ENCODE data around the gene WTAP. TPM values are rescaled to one million over a fixed set of nuclear protein-coding genes. Genes with fewer than 3 reads are reported as not detected.

Gene WTAP
- total RNA-seq, 1 donor from 2014 or later: 126 TPM

DNA sequence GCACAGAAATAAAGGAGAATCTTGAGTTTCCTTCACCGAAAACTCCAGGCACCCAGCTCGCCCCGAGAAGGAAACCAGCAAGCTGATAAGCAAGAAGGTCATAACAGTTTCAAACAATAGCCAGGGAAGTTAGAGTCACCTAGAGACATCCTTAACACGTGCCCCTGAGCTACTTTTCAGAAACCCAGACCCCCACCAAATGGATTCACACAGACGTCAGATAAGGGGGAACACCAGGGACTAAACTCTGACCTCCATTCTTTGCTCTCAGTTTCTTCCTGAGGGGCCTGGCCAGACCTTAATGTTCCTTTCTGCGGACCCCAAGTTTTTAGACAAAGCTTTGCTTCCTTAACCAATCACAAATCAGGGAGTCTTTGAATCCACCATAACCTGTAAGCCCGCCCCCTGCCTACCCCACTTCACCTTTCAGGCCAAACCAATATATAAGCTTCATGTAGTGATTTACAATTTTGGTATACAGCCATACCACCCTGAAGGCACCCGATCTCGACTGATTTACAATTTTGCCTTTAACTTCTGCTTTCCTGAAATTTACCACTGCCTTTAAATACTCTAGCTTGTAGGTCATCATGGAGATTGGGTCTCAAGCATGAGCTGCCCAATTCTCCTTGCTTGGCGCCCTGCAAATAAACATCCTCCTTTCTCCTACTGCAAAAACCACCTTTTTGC is 46.0 kb upstream of the WTAP start:
- no peak overlapping the region for H3K27ac Mint-ChIP-seq (ENCODE audit: unreplicated experiment)

DNA sequence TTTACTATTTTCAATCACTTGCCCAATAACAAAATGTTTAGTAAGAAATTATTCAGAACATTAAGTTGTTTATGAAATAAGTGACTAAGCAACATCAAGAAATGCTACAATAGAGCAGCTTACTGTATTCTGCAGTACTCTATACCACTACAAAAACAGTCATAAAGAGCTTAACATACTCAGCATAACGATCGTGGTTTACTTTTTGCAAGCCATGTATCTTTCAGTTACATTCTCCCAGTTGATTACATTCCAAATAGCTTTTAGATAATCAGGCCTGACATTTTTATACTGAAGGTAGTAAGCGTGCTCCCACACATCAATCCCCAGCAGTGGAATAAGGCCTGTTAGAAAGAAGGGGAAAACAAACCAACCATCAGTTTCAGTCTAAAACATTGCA is 45.0 kb upstream of the WTAP start:
- H3K27ac Mint-ChIP-seq (ENCODE audit: unreplicated experiment): no peak overlapping the region
- H3K4me3 Mint-ChIP-seq: no peak overlapping the region
- no peak for DNase-seq (ENCODE audit: low read depth, low spot score)
- H3K9me3 Mint-ChIP-seq: no peaks in the 10 kb centered on the region
- TF ChIP-seq, protein P1, sequence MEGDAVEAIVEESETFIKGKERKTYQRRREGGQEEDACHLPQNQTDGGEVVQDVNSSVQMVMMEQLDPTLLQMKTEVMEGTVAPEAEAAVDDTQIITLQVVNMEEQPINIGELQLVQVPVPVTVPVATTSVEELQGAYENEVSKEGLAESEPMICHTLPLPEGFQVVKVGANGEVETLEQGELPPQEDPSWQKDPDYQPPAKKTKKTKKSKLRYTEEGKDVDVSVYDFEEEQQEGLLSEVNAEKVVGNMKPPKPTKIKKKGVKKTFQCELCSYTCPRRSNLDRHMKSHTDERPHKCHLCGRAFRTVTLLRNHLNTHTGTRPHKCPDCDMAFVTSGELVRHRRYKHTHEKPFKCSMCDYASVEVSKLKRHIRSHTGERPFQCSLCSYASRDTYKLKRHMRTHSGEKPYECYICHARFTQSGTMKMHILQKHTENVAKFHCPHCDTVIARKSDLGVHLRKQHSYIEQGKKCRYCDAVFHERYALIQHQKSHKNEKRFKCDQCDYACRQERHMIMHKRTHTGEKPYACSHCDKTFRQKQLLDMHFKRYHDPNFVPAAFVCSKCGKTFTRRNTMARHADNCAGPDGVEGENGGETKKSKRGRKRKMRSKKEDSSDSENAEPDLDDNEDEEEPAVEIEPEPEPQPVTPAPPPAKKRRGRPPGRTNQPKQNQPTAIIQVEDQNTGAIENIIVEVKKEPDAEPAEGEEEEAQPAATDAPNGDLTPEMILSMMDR (conservative IDR thresholded peaks at IDR 0.05): no peak
- H3K27me3 Mint-ChIP-seq (ENCODE audit: low read depth): no peaks in the 10 kb centered on the region
- H3K36me3 Mint-ChIP-seq (ENCODE audit: low read depth): peaks cover 15% of the 10 kb centered on the region
- no peaks in the 10 kb centered on the region for H3K4me1 Mint-ChIP-seq

More for the DNA sequence above, 46.0 kb upstream of the WTAP start:
- H3K9me3 Mint-ChIP-seq: no peaks in the 10 kb centered on the region
- no peaks in the 10 kb centered on the region for H3K27me3 Mint-ChIP-seq (ENCODE audit: low read depth)
- H3K36me3 Mint-ChIP-seq (ENCODE audit: low read depth): peaks cover 16% of the 10 kb centered on the region
- no peak overlapping the region for H3K4me3 Mint-ChIP-seq
- TF ChIP-seq, protein P1 (conservative IDR thresholded peaks at IDR 0.05): no peak
- H3K4me1 Mint-ChIP-seq: no peaks in the 10 kb centered on the region
- no peak for DNase-seq (ENCODE audit: low read depth, low spot score)

- Mint-ChIP-seq H3K27ac (ENCODE audit: unreplicated experiment) (no peak overlapping the region), H3K4me3 (no peak overlapping the region), H3K9me3 (no peaks in the 10 kb centered on the region), H3K27me3 (ENCODE audit: low read depth) (no peaks in the 10 kb centered on the region), H3K4me1 (no peaks in the 10 kb centered on the region), H3K36me3 (ENCODE audit: low read depth) (peaks cover 17% of the 10 kb centered on the region)
- TF ChIP-seq, protein P1 (conservative IDR thresholded peaks at IDR 0.05): no peak
- DNase-seq (ENCODE audit: low read depth, low spot score): no peak
Observed at GRCh38 chr6:159682810-159683209, 44.5 kb upstream of the WTAP start.

DNA sequence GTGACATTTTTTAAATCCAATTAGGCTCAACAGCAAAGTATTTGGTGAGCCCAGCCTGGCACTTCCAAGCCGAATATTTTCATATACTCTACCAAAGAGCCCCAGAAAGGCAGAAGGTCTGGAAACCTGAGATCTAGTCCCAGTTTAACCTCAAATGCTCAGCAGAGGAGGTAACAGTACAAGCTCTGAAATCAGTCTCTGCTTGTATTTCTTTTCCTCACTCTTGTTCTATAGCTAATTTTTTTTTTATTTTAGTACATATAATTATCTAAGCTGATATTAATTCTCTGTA is 43.3 kb upstream of the WTAP start:
- H3K27ac Mint-ChIP-seq (ENCODE audit: unreplicated experiment): no peak overlapping the region
- H3K9me3 Mint-ChIP-seq: no peaks in the 10 kb centered on the region
- H3K4me1 Mint-ChIP-seq: peaks cover 3% of the 10 kb centered on the region
- H3K4me3 Mint-ChIP-seq: no peak overlapping the region
- TF ChIP-seq, protein P1 (conservative IDR thresholded peaks at IDR 0.05): no peak
- no peak for DNase-seq (ENCODE audit: low read depth, low spot score)
- H3K36me3 Mint-ChIP-seq (ENCODE audit: low read depth): peaks cover 18% of the 10 kb centered on the region
- H3K27me3 Mint-ChIP-seq (ENCODE audit: low read depth): no peaks in the 10 kb centered on the region

GRCh38 chr6:159686040-159686439 is 41.3 kb upstream of the WTAP start:
- Mint-ChIP-seq H3K27me3 (ENCODE audit: low read depth) (no peaks in the 10 kb centered on the region), H3K27ac (ENCODE audit: unreplicated experiment) (no peak overlapping the region), H3K9me3 (no peaks in the 10 kb centered on the region), H3K4me3 (no peak overlapping the region), H3K36me3 (ENCODE audit: low read depth) (peaks cover 18% of the 10 kb centered on the region), H3K4me1 (peaks cover 4% of the 10 kb centered on the region)
- DNase-seq (ENCODE audit: low read depth, low spot score): no peak
- TF ChIP-seq, protein P1 (conservative IDR thresholded peaks at IDR 0.05): no peak

All from neural crest cell (in vitro differentiated cells).